CD14-positive monocyte (primary cell): ENCODE data around the gene TIFAB. TPM values are rescaled to one million over a fixed set of nuclear protein-coding genes. Genes with fewer than 3 reads are reported as not detected.
A peak's percentile ranks its signal among the peaks of the same experiment; 100 is the strongest.

Source experiments
- DNase-seq, 3 donors: peaks; one replicate each; pipeline ENCODE4 v3.0.0-alpha.2; 2011 to 2022
- H2AFZ ChIP-seq: 2 replicates; pipeline ENCODE4 v1.6.0; 2012; ENCODE audit warnings: mild to moderate bottlenecking, low read depth, low read length, inconsistent platforms; ENCODE audit not compliant: insufficient read depth, poor library complexity, severe bottlenecking
- H3K27ac ChIP-seq, 2 donors: 1 replicate in 1 of 2; 2 replicates in 1 of 2; pipeline ENCODE4 v1.5.1; 2012 to 2013; ENCODE audit warnings: low read length in 2 of 2, control low read depth in 1 of 2, inconsistent platforms in 1 of 2, low read depth in 1 of 2, mild to moderate bottlenecking in 1 of 2
- H3K27me3 ChIP-seq, 2 donors: one replicate each; pipeline versions ENCODE4 v1.6.0 to v1.6.1; 2011 to 2013; ENCODE audit warnings: low read length in 2 of 2; ENCODE audit not compliant: control insufficient read depth in 2 of 2, insufficient read depth in 2 of 2
- H3K36me3 ChIP-seq, 2 donors: replicated peaks in 1 of 2; 1 replicate in 1 of 2; 2 replicates in 1 of 2; pipeline versions ENCODE4 v1.5.1 to v1.6.1; 2012 to 2013; ENCODE audit warnings: low read length in 2 of 2, control low read depth in 1 of 2, inconsistent platforms in 1 of 2, mild to moderate bottlenecking in 1 of 2; ENCODE audit not compliant: insufficient read depth in 2 of 2, control insufficient read depth in 1 of 2
- H3K4me1 ChIP-seq, 2 donors: 1 replicate in 1 of 2; 2 replicates in 1 of 2; pipeline versions ENCODE4 v1.5.1 to v1.6.1; 2012 to 2013; ENCODE audit warnings: low read length in 2 of 2, control low read depth in 1 of 2, inconsistent platforms in 1 of 2, mild to moderate bottlenecking in 1 of 2, moderate library complexity in 1 of 2; ENCODE audit not compliant: insufficient read depth in 2 of 2, control insufficient read depth in 1 of 2
- H3K4me2 ChIP-seq: replicated peaks from 2 replicates; pipeline ENCODE3; 2012; ENCODE audit warnings: low read length, moderate library complexity, mild to moderate bottlenecking; ENCODE audit not compliant: poor library complexity, severe bottlenecking; ENCODE audit errors: extremely low read depth
- H3K4me3 ChIP-seq, 3 experiments: fragments of 200-600 bp in 1 of 3; sonication (generic) in 1 of 3; replicated peaks in 1 of 3; 1 replicate in 2 of 3; 2 replicates in 1 of 3; pipeline ENCODE4 v1.5.1; 2011 to 2013; ENCODE audit warnings: low read length in 3 of 3, mild to moderate bottlenecking in 3 of 3, control low read depth in 2 of 3, low read depth in 2 of 3, inconsistent platforms in 1 of 3, moderate library complexity in 1 of 3
- H3K79me2 ChIP-seq: 2 replicates; pipeline ENCODE4 v1.6.0; 2012; ENCODE audit warnings: mild to moderate bottlenecking, control low read depth, inconsistent platforms, low read length, moderate library complexity; ENCODE audit not compliant: insufficient read depth
- H3K9ac ChIP-seq: 2 replicates; pipeline ENCODE4 v1.6.0; 2017; ENCODE audit warnings: low read length, mild to moderate bottlenecking; ENCODE audit not compliant: insufficient read depth, poor library complexity, severe bottlenecking
- H3K9me3 ChIP-seq, 2 donors: replicated peaks in 1 of 2; 1 replicate in 1 of 2; 2 replicates in 1 of 2; pipeline versions ENCODE4 v1.5.1 to v1.6.1; 2012 to 2013; ENCODE audit warnings: low read length in 2 of 2, control low read depth in 1 of 2; ENCODE audit not compliant: control insufficient read depth in 1 of 2, insufficient read depth in 1 of 2
- H4K20me1 ChIP-seq: 2 replicates; pipeline ENCODE4 v1.6.0; 2012; ENCODE audit warnings: mild to moderate bottlenecking, low read length, control low read depth, moderate library complexity; ENCODE audit not compliant: insufficient read depth
- H3K27ac Mint-ChIP-seq, 7 donors: one replicate each; pipeline ENCODE4 v1.8.0; 2020; ENCODE audit warnings: mild to moderate bottlenecking in 7 of 7, mixed read lengths in 7 of 7, moderate library complexity in 6 of 7, inconsistent platforms in 2 of 7
- H3K27me3 Mint-ChIP-seq, 3 donors: one replicate each; pipeline ENCODE4 v1.8.0; 2021 to 2022; ENCODE audit warnings: low read depth in 3 of 3, mild to moderate bottlenecking in 3 of 3, mixed read lengths in 3 of 3, moderate library complexity in 3 of 3, inconsistent platforms in 1 of 3
- H3K36me3 Mint-ChIP-seq, 2 donors: one replicate each; pipeline ENCODE4 v1.8.0; 2020; ENCODE audit warnings: mixed read lengths in 2 of 2, inconsistent platforms in 1 of 2, mild to moderate bottlenecking in 1 of 2
- H3K4me1 Mint-ChIP-seq: one replicate; pipeline ENCODE4 v1.8.0; 2020; ENCODE audit warnings: mild to moderate bottlenecking, mixed read lengths
- H3K4me3 Mint-ChIP-seq, 2 donors: one replicate each; pipeline ENCODE4 v1.8.0; 2020; ENCODE audit warnings: mild to moderate bottlenecking in 2 of 2, mixed read lengths in 2 of 2, moderate library complexity in 1 of 2
- H3K9me3 Mint-ChIP-seq, 7 donors: one replicate each; pipeline ENCODE4 v1.8.0; 2020 to 2022; ENCODE audit warnings: mixed read lengths in 7 of 7, mild to moderate bottlenecking in 6 of 7, moderate library complexity in 6 of 7, inconsistent platforms in 2 of 7
- CTCF ChIP-seq: fragments of 200-600 bp; IDR thresholded peaks from one replicate; pipeline ENCODE4 v1.8.0; 2022; ENCODE audit warnings: antibody characterized with exemption, mild to moderate bottlenecking
- WGBS: methylation state at CpG from one replicate; pipeline ENCODE4 v1.1.5; 2013; ENCODE audit warnings: missing lambda C conversion rate; ENCODE audit not compliant: insufficient coverage; 5-methylcytosine and 5-hydroxymethylcytosine counted together
- intact Hi-C, 2 donors: fragments of 100-400 bp; cut with micrococcal nuclease; formaldehyde crosslinking; loops; one replicate each; pipeline versions ENCODE4 v1.15.0 to v1.15.1; 2023
- polyA plus RNA-seq, 3 donors: library from polyadenylated mRNA; depleted of rRNA in 1 of 3; unstranded in 2 of 3; stranded (reverse) in 1 of 3; fragments of 300-500 nt in 2 of 3; fragments of >200 nt in 1 of 3; fragmentation: Illumina TruSeq in 2 of 3; gene quantifications; 1 replicate in 2 of 3; 2 replicates in 1 of 3; pipeline ENCODE4 v1.2.3, GENCODE V29; 2012 to 2021

Gene TIFAB
- polyA plus RNA-seq, 3 donors: 0.29 to 0.71 (median 0.50) TPM

GRCh38 chr5:135428586-135428985, 23.6 kb downstream of the TIFAB start:
- Histone ChIP-seq H4K20me1 (no peaks in the 10 kb centered on the region), H3K9ac (no peak overlapping the region), H3K9me3 (peaks cover 6 to 8% of the 10 kb centered on the region in 2 donors), H2AFZ (no peak overlapping the region), H3K4me1 (peaks cover 78 to 86% of the 10 kb centered on the region in 2 donors), H3K27ac (peak overlapping the region in 1 of 2 donors; percentile 50), H3K4me2 (no peak overlapping the region), H3K4me3 (no peak overlapping the region), H3K27me3 (no peaks in the 10 kb centered on the region), H3K36me3 (no peaks in the 10 kb centered on the region), H3K79me2 (peaks cover 29% of the 10 kb centered on the region)
- TF ChIP-seq CTCF: no peak
- intact Hi-C loops: loop anchor here in 1 of 2 donors (10.0 kb wide), 1 partner anchor 54 kb away; no protein-coding TSS in a partner anchor
- Mint-ChIP-seq H3K27ac (peak overlapping the region in 3 of 7 donors; percentile 15 to 49 (median 41)), H3K36me3 (peaks cover 7 to 9% of the 10 kb centered on the region in 2 donors), H3K4me1 (peaks cover 82% of the 10 kb centered on the region), H3K4me3 (no peak overlapping the region), H3K9me3 (peaks cover 6 to 11% (median 10%) of the 10 kb centered on the region in 7 donors), H3K27me3 (peaks cover 0 to 2% (median 0%) of the 10 kb centered on the region in 3 donors)
- no CpG with 5 or more reads among the region's 1 CpG for WGBS
- DNase-seq: no peak

GRCh38 chr5:135426102-135427082, 25.8 kb downstream of the TIFAB start:
- Histone ChIP-seq H4K20me1 (no peaks in the 10 kb centered on the region), H3K79me2 (peaks cover 20% of the 10 kb centered on the region), H2AFZ (peak overlapping the region; percentile 80), H3K4me3 (peak overlapping the region in 1 of 3 experiments; percentile 31), H3K27ac (peak overlapping the region; percentile 31 to 73), H3K36me3 (no peaks in the 10 kb centered on the region), H3K4me2 (peak overlapping the region; percentile 19), H3K27me3 (no peaks in the 10 kb centered on the region), H3K9me3 (peaks cover 6 to 8% of the 10 kb centered on the region in 2 donors), H3K9ac (no peak overlapping the region), H3K4me1 (peaks cover 72 to 77% of the 10 kb centered on the region in 2 donors)
- peaks cover 6 to 11% (median 10%) of the 10 kb centered on the region in 7 donors for H3K9me3 Mint-ChIP-seq
- 60% methylated on average over 1 of the region's 7 CpGs for WGBS
- H3K27ac Mint-ChIP-seq: peak overlapping the region; percentile 86 to 96 (median 94)
- peaks cover 7 to 9% of the 10 kb centered on the region in 2 donors for H3K36me3 Mint-ChIP-seq
- no peak overlapping the region for H3K4me3 Mint-ChIP-seq
- peaks cover 0 to 2% (median 0%) of the 10 kb centered on the region in 3 donors for H3K27me3 Mint-ChIP-seq
- peak in 2 of 3 donors; percentile 68 to 75 for DNase-seq
- peak; percentile 78 for TF ChIP-seq CTCF
- H3K4me1 Mint-ChIP-seq: peaks cover 77% of the 10 kb centered on the region
- intact Hi-C loops: loop anchor here in 1 of 2 donors (10.0 kb wide), 1 partner anchor 52 kb away; no protein-coding TSS in a partner anchor
